ENCODE results near the gene GPATCH1.

GRCh38 chr19:33066543-33066942 is 14.4 kb upstream of the GPATCH1 start:
- TF ChIP-seq POLR2A (IDR thresholded peaks at IDR 0.05) (no peak), CTCF (IDR thresholded peaks at IDR 0.05) (no peak)
